ENCODE data around the gene ACTR3C. TPM values are rescaled to one million over a fixed set of nuclear protein-coding genes. Genes with fewer than 3 reads are reported as not detected.

Gene ACTR3C
- total RNA-seq, 1 donor from 2014 or later, result 14.1 TPM

DNA sequence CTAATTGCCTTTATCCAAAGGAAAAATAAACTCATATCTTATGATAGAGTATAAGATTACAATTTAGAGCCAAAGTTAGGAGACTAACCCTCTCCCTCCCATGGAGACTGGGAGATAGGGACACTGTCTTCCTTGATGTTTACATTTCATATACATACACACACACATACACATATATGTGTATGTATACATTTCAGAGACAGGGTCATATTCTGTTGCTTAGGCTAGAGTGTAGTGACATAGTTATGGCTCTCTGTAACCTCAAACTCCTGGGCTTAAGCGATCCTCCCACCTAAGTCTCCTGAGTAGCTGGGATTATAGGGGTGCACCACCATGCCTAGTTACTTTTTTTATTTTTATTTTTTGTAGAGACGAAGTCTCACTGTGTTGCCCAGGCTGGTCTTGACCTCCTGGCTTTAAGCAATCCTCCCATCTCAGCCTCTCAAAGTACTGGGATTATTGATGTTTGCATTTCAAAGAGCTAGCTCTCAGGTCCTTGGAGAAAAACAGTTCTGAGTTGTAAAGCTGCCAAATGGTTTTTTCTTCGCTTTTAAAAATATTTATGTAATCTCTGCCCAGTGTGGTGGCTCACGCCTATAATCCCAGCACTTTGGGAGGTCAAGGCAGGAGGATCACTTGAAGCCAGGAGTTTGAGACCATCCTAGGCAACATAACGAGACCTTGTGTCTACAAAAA lies 37.2 kb upstream of the ACTR3C start:
- intact Hi-C loops (cut with micrococcal nuclease), result no loop called here

DNA sequence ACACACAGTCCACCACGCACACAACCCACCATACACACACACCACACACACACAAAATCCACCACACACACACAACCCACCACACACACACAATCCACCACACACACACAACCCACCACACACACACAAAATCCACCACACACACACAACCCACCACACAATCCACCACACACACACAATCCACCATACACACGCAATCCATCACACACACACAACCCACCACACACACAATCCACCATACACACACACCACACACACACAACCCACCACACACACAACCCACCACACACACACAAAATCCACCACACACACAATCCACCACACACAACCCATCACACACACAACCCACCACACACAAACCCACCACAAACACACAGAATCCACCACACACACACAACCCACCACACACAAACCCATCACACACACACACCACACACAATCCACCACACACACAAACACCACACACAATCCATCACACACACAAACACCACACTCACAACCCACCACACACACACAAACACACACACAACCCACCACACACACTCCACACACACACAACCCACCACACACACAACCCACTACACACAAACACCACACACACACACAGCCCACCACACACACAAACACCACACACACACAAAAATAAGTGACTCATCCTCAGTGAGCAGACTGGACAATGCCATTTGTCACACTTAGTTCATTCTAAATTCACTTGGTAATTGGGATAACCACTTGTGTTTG lies 36.4 kb upstream of the ACTR3C start:
- intact Hi-C loops (cut with micrococcal nuclease), result loop anchor here (5.0 kb wide), 1 partner anchor 208 kb away; the partner anchor contains the start of gene GIMAP4

DNA sequence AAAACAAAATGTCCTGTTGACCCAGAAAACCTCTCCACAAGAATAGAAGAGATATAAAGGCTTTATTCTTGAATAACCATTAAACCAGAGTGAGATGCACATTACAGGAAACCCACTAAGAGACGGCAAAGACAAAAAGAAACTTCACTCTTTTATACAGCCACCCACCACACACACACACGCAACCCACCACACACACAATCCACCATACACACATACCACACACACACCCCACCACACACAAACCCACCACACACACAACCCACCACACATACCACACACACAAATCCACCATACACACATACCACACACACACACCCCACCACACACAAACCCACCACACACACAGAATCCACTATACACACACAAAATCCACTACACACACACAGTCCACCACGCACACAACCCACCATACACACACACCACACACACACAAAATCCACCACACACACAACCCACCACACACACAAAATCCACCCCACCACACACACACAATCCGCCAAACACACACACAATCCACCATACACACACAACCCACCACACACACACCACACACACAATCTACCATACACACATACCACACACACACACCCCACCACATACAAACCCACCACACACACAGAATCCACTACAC lies 35.8 kb upstream of the ACTR3C start:
- intact Hi-C loops (cut with micrococcal nuclease), result loop anchor here (5.0 kb wide), 1 partner anchor 208 kb away; the partner anchor contains the start of gene GIMAP4

DNA sequence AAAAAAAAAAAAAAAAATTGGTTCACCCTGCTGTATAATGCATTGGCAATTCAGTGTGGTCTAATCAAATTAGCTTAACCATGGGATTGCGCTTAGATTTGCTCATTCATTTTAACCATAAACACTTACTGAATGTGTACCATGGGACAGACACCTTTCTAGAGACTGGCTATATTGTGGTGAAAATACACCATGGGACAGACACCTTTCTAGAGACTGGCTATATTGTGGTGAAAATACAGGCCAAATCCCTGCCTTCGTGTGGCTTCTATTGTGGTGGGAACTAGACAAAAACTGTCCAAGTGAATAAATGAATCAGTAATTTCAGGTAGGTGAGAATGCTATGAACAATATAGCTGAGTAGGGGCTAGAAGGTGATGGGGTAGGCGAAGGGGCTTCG lies 35.1 kb upstream of the ACTR3C start:
- intact Hi-C loops (cut with micrococcal nuclease), result loop anchor here (5.0 kb wide), 1 partner anchor 209 kb away; the partner anchor contains the start of gene GIMAP4

- intact Hi-C loops (cut with micrococcal nuclease), result loop anchor here (1.0 to 5.0 kb wide), 6 partner anchors 10 to 209 kb away; partner anchors contain the start of genes GIMAP4, GIMAP7, REPIN1 and ZNF775
Measured at GRCh38 chr7:150357771-150358427, 34.6 kb upstream of the ACTR3C start.

GRCh38 chr7:150357270-150357669 lies 33.9 kb upstream of the ACTR3C start:
- intact Hi-C loops (cut with micrococcal nuclease), result loop anchor here (1.0 to 5.0 kb wide), 6 partner anchors 11 to 210 kb away; partner anchors contain the start of genes GIMAP4, GIMAP7, REPIN1 and ZNF775

- intact Hi-C loops (cut with micrococcal nuclease), result loop anchor here (1.0 to 5.0 kb wide), 6 partner anchors 35 to 401 kb away; partner anchors contain the start of genes GIMAP4 and GIMAP7
Measured at GRCh38 chr7:150356265-150356897, 33.0 kb upstream of the ACTR3C start.

GRCh38 chr7:150355666-150356059 lies 32.3 kb upstream of the ACTR3C start:
- intact Hi-C loops (cut with micrococcal nuclease), result loop anchor here (1.0 to 5.0 kb wide), 6 partner anchors 34 to 402 kb away; partner anchors contain the start of genes GIMAP4 and GIMAP7

DNA sequence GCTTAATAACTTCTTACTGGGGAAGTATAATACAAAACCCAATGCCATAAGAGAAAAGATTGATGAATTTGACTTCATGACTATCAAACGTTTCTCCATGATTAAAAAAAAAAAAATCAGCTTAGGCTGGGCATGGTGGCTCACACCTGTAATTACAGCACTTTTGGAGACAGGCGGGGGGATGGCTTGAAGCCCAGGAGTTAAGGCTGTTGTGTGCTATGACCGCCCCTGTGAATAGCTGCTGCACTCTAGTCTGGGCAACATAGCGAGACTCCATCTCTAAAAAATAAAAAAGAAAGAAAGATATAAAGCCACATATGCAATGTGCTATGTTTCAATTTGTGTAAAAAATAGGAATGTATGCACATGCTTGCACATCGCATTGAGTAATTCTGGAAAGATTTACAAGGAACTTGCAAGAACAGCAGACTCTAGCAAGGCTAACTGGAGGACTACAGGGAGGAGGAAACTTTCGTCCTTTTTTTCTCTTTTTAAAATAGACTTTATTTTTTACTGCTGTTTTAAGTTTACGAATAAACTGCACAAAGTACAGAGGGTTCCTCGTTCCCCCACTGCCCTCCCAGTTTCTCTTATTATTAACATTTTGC lies 28.3 kb upstream of the ACTR3C start:
- intact Hi-C loops (cut with micrococcal nuclease), result no loop called here

- intact Hi-C loops (cut with micrococcal nuclease), result no loop called here
Measured at GRCh38 chr7:150346922-150347321, 23.6 kb upstream of the ACTR3C start.

GRCh38 chr7:150345012-150345411 lies 21.7 kb upstream of the ACTR3C start:
- intact Hi-C loops (cut with micrococcal nuclease), result no loop called here

DNA sequence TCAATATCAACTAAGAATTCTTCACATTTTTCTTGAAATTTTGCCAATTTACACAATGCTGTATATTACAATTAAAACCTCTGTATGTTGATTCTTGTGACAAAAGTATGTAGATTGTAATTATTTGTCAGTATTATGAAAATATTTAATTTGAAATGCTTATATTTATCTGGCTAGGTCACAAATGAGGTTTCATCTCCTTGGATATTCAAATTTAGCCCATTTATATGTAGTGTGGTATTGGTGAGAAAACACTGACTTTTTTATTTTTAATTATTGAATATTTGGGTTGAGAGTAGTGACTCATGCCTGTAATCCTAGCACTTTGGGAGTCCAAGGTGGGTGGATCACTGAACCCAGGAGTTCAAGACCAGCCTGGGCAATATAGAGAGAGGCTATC lies 21.0 kb upstream of the ACTR3C start:
- intact Hi-C loops (cut with micrococcal nuclease), result no loop called here

- intact Hi-C loops (cut with micrococcal nuclease), result no loop called here
Measured at GRCh38 chr7:150343225-150343624, 19.9 kb upstream of the ACTR3C start.

GRCh38 chr7:150342121-150342408 lies 18.7 kb upstream of the ACTR3C start:
- intact Hi-C loops (cut with micrococcal nuclease), result no loop called here

DNA sequence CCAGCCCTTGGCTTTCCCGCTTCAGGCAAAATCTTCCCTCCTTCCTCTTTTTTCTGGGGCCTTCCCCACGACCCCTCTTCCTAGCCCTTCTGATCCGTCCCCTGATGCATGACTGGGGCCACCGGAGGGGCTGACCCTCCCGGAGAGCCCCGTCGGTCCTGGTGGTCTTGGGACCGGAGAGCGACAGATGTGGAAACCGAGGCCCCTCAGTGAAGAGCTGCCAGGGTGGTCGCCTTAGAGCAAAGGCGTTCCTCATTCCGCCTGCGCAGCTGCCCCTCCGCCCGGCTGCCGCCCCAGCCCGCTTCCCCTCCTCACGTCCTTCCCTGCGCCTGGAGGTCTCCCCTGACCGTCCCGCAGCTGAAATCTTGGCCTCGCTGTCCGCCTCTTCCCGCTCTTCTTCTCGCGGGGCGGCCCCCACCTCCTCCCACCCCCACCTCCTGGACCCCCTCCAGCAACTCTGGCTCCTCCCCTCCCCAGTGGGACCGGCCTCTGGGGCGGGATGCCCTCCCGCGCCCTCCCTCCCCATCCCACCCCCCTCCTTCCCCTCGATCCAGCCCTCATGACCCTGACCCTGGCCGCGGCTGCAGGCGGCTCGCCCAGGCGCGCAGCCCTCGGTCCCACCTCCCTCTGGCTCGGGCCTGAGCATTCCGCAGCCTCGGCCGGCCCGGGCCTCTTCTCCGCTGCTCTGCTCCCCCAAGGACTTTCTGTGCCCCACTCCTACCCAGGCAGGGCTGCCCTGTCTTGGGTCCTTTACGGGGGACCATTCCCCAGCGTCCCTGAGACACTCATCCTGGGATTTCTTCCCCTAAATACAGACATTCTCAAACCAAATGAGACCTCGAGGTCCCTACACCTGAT lies 18.1 kb upstream of the ACTR3C start, which contains the start of gene RARRES2:
Gene RARRES2, minus strand, starts transcription at position 367 of the 858 bp plus-strand sequence. CDS start 1,020 bp downstream, outside the sequence.
- intact Hi-C loops (cut with micrococcal nuclease), result no loop called here

DNA sequence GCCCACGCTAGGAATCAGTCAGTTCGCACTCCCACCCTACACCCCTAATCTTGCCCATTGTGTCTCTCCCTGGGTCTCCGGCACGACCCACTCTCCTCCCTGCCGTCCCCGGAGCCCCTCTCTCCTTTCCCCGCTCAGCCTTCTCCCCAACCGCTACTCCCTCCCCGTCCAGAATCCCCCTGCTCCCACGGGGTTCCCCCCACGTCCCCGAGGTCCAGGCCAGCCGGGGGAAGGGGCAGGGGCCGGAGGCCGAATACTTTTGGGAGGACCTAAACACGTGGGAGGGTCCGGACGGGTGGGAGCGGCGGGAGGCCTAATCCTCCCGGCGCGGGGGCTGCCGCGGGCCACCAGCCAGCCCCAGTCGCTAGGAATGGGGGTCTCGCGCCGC lies 17.5 kb upstream of the ACTR3C start:
- intact Hi-C loops (cut with micrococcal nuclease), result no loop called here

- intact Hi-C loops (cut with micrococcal nuclease), result no loop called here
Measured at GRCh38 chr7:150340024-150340749, 16.8 kb upstream of the ACTR3C start.

DNA sequence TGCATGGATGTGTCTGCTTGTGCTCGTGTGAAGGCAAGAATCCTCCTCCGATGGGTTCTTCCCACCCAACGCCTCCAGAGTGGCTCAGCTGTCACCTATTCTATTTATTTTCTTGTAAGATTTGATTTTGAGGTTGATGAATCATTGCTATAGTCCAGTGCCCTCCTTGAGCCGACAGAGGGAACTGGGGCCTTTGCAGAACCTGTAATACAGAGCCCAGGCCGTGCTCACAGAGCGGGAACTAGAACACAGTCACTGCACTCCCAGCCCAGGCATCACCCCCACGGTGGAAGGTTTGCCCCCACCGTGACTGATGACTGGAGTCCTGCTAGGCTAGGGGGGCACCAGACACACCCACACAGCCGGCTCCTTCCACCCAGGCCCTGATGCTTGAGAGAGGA lies 16.1 kb upstream of the ACTR3C start:
- intact Hi-C loops (cut with micrococcal nuclease), result no loop called here
